Measurements from ENCODE around the gene CBARP. TPM values are rescaled to one million over a fixed set of nuclear protein-coding genes. Genes with fewer than 3 reads are reported as not detected.

Gene CBARP
- total and polyA plus RNA-seq, 2 of the 13 experiments (the other 11 are each of a cell fraction or from before 2014, with no cell fraction given) = 1.2 to 1.4 TPM

GRCh38 chr19:1266129-1266915, 28.5 kb upstream of the CBARP start (continued):
- TF ChIP-seq PAF1 (CRISPR knock-in tag; IDR thresholded peaks at IDR 0.05) (no peak), ZNF513 (CRISPR knock-in tag; conservative IDR thresholded peaks at IDR 0.05) (no peak), ZNF740 (CRISPR knock-in tag; IDR thresholded peaks at IDR 0.05) (peak; percentile 92), CEBPG (CRISPR knock-in tag; IDR thresholded peaks at IDR 0.05) (0 out of 2 replicates have a peak, but pooled peaks have one; percentile 7), TBP (CRISPR knock-in tag; IDR thresholded peaks at IDR 0.05) (no peak), KAT2B (IDR thresholded peaks at IDR 0.05; ENCODE audit: borderline replicate concordance, low read depth, low read length) (no peak), HMGXB3 (CRISPR knock-in tag; IDR thresholded peaks at IDR 0.05; ENCODE audit: borderline replicate concordance) (no peak), ZIK1 (CRISPR knock-in tag; IDR thresholded peaks at IDR 0.05; ENCODE audit: borderline replicate concordance, low read depth) (peak; percentile 19; the same call in 1 of the 2 replicates), NCOA5 (CRISPR knock-in tag; IDR thresholded peaks at IDR 0.05) (no peak), FOXK1 (CRISPR knock-in tag; IDR thresholded peaks at IDR 0.05; ENCODE audit: borderline replicate concordance, low read depth) (0 out of 2 replicates have a peak, but pooled peaks have one; percentile 47), FLYWCH1 (CRISPR knock-in tag; IDR thresholded peaks at IDR 0.05) (no peak), TFDP2 (CRISPR knock-in tag; IDR thresholded peaks at IDR 0.05) (peak; percentile 28), THYN1 (CRISPR knock-in tag; IDR thresholded peaks at IDR 0.05; ENCODE audit: borderline replicate concordance, low read depth) (no peak), DDIT3 (CRISPR knock-in tag; IDR thresholded peaks at IDR 0.05) (no peak), ZMYM2 (CRISPR knock-in tag; IDR thresholded peaks at IDR 0.05) (0 out of 2 replicates have a peak, but pooled peaks have one; percentile 26), FOXP4 (CRISPR knock-in tag; IDR thresholded peaks at IDR 0.05) (peak; percentile 74)
